Measurements from ENCODE around the gene CREB3L4.

Gene CREB3L4

GRCh38 chr1:153958111-153958960 lies 9.4 kb upstream of the CREB3L4 start, which contains the start of gene CRTC2 (continued):
- TF ChIP-seq ZNF398 (tag by site-specific recombination; IDR thresholded peaks at IDR 0.05) (peak; percentile 46; the same call in 1 of the 2 replicates), ZNF704 (tag by site-specific recombination; IDR thresholded peaks at IDR 0.05) (no peak), ZNF585B (tag by site-specific recombination; IDR thresholded peaks at IDR 0.05) (no peak), ZNF791 (tag by site-specific recombination; IDR thresholded peaks at IDR 0.05) (no peak), WT1 (tag by site-specific recombination; IDR thresholded peaks at IDR 0.05) (peak; percentile 95), ZNF488 (tag by site-specific recombination; IDR thresholded peaks at IDR 0.05) (no peak), ZNF558 (tag by site-specific recombination; IDR thresholded peaks at IDR 0.05) (no peak), ZNF416 (tag by site-specific recombination; IDR thresholded peaks at IDR 0.05) (no peak), ZBTB26 (tag by site-specific recombination; optimal IDR thresholded peaks at IDR 0.05) (peak; percentile 91), ZNF48 (tag by site-specific recombination; IDR thresholded peaks at IDR 0.05) (no peak), KLF9 (tag by site-specific recombination; IDR thresholded peaks at IDR 0.05; ENCODE audit: low read depth) (peak; percentile 95), HIC1 (tag by site-specific recombination; IDR thresholded peaks at IDR 0.05) (peak; percentile 32; the same call in 1 of the 2 replicates), ZNF548 (tag by site-specific recombination; IDR thresholded peaks at IDR 0.05) (no peak), ZNF658 (tag by site-specific recombination; IDR thresholded peaks at IDR 0.05) (no peak), ZSCAN18 (tag by site-specific recombination; IDR thresholded peaks at IDR 0.05) (no peak), ZBTB44 (tag by site-specific recombination; IDR thresholded peaks at IDR 0.05) (no peak), ZNF629 (tag by site-specific recombination; IDR thresholded peaks at IDR 0.05) (no peak), ZNF701 (tag by site-specific recombination; IDR thresholded peaks at IDR 0.05) (no peak), ZNF518A (tag by site-specific recombination; conservative IDR thresholded peaks at IDR 0.05; ENCODE audit: low read depth) (peak; percentile 44; the same call in 1 of the 2 replicates), GFI1B (tag by site-specific recombination; IDR thresholded peaks at IDR 0.05) (no peak), ZNF513 (tag by site-specific recombination; IDR thresholded peaks at IDR 0.05) (0 out of 2 replicates have a peak, but pooled peaks have one; percentile 27)

Data from HEK293 (cell line).